GM12891 (cell line): Measurements from ENCODE around the gene KIF19.

Source experiments
- POLR2A ChIP-seq: IDR thresholded peaks from 2 replicates; pipeline ENCODE4 v1.6.1; 2011; ENCODE audit warnings: low read depth, low read length, control low read depth
- POLR2AphosphoS5 ChIP-seq: IDR thresholded peaks from 2 replicates; pipeline ENCODE4 v1.6.1; 2011; ENCODE audit warnings: low read depth, low read length, control low read depth

GRCh38 chr17:74351552-74352210 lies 25.7 kb downstream of the KIF19 start:
- no peak for TF ChIP-seq POLR2AphosphoS5
- TF ChIP-seq POLR2A = no peak
